Stimulated activated CD8-positive, alpha-beta memory T cell treated with anti-CD3 and anti-CD28 coated beads, Interleukin-7, amount 100 ng/mL, for 1 hour (primary cell): Measurements from ENCODE around the gene ZDHHC4.
"Not testable (repeated sequence)": the region's sequence is repeated elsewhere in the genome, so short reads cannot be mapped to it uniquely, and the experiment has no call there.

ENCODE experiments used
- DNase-seq, 2 donors: peaks; one replicate each; pipeline ENCODE4 v3.0.0-alpha.2; 2020; ENCODE audit warnings: low read depth in 2 of 2

The ZDHHC4 gene

DNA sequence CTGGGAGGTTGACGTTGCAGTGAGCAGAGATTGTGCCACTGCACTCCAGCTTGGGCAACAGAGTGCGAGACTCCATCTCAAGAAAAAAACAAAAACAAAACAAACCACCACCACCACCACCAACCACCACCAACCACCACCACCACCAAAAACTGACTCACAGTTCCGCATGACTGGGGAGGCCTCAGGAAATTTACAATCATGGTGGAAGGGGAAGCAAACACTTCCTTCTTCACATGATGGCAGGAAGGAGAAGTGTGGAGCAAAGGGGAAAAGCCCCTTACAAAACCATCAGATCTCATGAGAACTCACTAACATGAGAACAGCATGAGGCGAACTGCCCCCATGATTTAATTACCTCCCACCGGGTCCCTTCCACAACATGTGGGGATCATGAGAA lies 57.7 kb downstream of the ZDHHC4 start:
- DNase-seq: not testable (repeated sequence)

DNA sequence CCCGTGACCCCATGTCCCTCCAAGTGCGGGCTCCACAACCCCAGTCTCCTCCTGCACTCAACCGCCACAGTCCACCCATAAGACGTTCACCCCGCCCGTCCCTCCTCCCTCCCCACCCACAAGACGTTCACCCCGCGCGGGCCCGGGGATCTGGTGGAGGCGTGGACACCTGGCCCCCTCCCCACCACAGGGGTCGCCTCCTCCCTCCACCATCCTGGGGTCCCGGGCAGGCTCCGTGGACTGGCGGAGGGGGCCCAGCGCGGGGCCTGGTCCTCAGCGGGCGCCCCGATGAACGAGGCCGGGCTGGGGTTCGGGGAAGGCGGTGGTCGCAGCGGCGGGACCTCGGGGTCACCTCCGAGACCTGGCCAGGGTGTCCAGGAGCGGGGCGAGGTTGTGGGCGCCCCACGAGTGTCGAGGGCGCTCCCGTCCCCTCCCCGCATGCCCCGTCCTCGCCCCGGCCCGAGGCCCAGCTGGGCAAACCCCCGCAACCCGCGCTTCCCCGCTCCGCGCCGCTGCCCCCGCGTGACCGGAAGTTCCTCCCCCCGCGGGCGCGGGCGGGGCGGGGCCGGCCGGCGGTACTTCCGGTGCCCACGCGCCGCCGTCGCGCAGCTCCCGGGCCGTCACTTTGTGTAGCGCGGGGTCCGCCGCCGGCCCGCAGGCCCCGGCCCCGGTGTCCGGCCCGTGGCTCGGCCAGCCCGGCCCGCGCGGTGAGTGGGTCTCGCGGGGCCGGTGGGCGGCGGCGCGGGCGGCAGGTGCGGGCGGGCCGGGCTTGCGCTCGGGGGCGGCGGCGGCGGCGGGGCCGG lies 59.7 kb downstream of the ZDHHC4 start, which contains the start of gene ZNF316:
Gene ZNF316 (plus strand): TSS at position 578 of the 803 bp plus-strand sequence. CDS start 5,092 bp downstream, outside the sequence.
- DNase-seq: peak; percentile 31 to 32

- peak; percentile 23 to 28 for DNase-seq
Observed at GRCh38 chr7:6637544-6638229, 60.4 kb downstream of the ZDHHC4 start.
